Measurements from ENCODE around the gene DOLK. TPM values are rescaled to one million over a fixed set of nuclear protein-coding genes. Genes with fewer than 3 reads are reported as not detected.

DOLK gene
- total and polyA plus RNA-seq, 8 donors = 7.4 to 19.4 (median 11.5) TPM

- peaks cover 19 to 46% of the 10 kb centered on the region in 2 donors for H3K4me1 ChIP-seq
- intact Hi-C loops (cut with DNase I) = no loop called here
- TF ChIP-seq CTCF (IDR thresholded peaks at IDR 0.05) = no peak
Observed at GRCh38 chr9:128921881-128922763, 25.3 kb downstream of the DOLK start.

GRCh38 chr9:128920381-128921058, 26.9 kb downstream of the DOLK start, which contains the start of gene PHYHD1:
TSS of gene PHYHD1 (plus strand) at chr9:128920982. CDS start at chr9:128922324, 1,342 bp downstream.
- TF ChIP-seq CTCF (IDR thresholded peaks at IDR 0.05) = no peak
- DNase-seq = peak in 3 of 4 donors; percentile 46 to 82 (median 68)
- Histone ChIP-seq H3K4me1 (peaks cover 27 to 62% of the 10 kb centered on the region in 2 donors), H3K4me3 (peak within 1 kb of the TSS; percentile 37 to 48), H3K27me3 (no peaks in the 10 kb centered on the region), H3K27ac (peak within 1 kb of the TSS; percentile 77 to 88), H3K36me3 (peaks cover 0 to 28% of the 10 kb centered on the region in 2 donors), H3K9me3 (no peaks in the 10 kb centered on the region)
- intact Hi-C loops (cut with DNase I) = no loop called here
- peak; percentile 3 for ATAC-seq

More at GRCh38 chr9:128921881-128922763, 25.3 kb downstream of the DOLK start:
- DNase-seq (peak in 3 of 4 donors; percentile 76 to 81 (median 80)), ATAC-seq (peak; percentile 86)
- Histone ChIP-seq H3K27me3 (no peaks in the 10 kb centered on the region), H3K9me3 (no peaks in the 10 kb centered on the region), H3K27ac (peak overlapping the region; percentile 77 to 88), H3K36me3 (peaks cover 0 to 13% of the 10 kb centered on the region in 2 donors), H3K4me3 (peak overlapping the region; percentile 37 to 48)

GRCh38 chr9:128919402-128920089, 27.9 kb downstream of the DOLK start:
- Histone ChIP-seq H3K27ac (peak overlapping the region; percentile 58 to 77), H3K9me3 (no peaks in the 10 kb centered on the region), H3K36me3 (peaks cover 0 to 36% of the 10 kb centered on the region in 2 donors), H3K4me1 (peaks cover 27 to 72% of the 10 kb centered on the region in 2 donors), H3K4me3 (no peak overlapping the region), H3K27me3 (no peaks in the 10 kb centered on the region)
- intact Hi-C loops (cut with DNase I) = no loop called here
- no peak for TF ChIP-seq CTCF (IDR thresholded peaks at IDR 0.05)
- DNase-seq (no peak), ATAC-seq (no peak)

DNA sequence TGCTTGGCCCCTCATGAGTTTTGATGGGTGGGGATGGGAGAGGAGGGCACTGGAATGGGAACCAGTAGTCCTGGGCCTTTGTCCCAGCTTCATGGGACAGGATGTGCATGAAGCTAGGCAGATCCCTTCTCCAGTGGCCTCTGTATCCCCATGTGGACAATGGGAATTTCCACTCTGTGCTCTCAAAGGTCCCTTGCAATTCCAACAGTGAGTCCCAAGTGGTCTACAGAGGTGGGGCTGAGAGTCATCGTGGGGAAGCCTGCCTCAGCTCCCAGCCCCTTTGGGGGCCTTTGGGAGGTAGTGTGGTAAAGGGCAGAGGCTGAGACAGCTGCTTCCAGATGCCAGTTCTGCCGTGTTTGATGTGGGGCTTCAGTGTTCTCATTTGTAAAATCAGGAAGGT, 28.5 kb downstream of the DOLK start:
- Histone ChIP-seq H3K27ac (peak overlapping the region in 1 of 2 donors; percentile 77), H3K4me3 (no peak overlapping the region), H3K4me1 (peaks cover 30 to 78% of the 10 kb centered on the region in 2 donors), H3K27me3 (no peaks in the 10 kb centered on the region), H3K36me3 (peaks cover 0 to 36% of the 10 kb centered on the region in 2 donors), H3K9me3 (no peaks in the 10 kb centered on the region)
- DNase-seq (no peak), ATAC-seq (no peak)
- TF ChIP-seq CTCF (IDR thresholded peaks at IDR 0.05) = no peak
- intact Hi-C loops (cut with DNase I) = no loop called here
